ENCODE results near the gene IGFBP7. TPM values are rescaled to one million over a fixed set of nuclear protein-coding genes. Genes with fewer than 3 reads are reported as not detected.

Gene IGFBP7
- polyA plus RNA-seq, 1 experiment = 2,028 TPM

- no peaks in the 10 kb centered on the region for H3K36me3 ChIP-seq (ENCODE audit: control insufficient read depth, insufficient read depth, low read length)
- no peak for TF ChIP-seq CTCF (IDR thresholded peaks at IDR 0.05; ENCODE audit: insufficient read depth, low read depth, low read length)
- DNase-seq (ENCODE audit: low read depth) = no peak
- no peaks in the 10 kb centered on the region for H3K27me3 ChIP-seq (ENCODE audit: control insufficient read depth, insufficient read depth, low read length)
- CTCF ChIA-PET = no interaction called here
- POLR2A ChIA-PET = no interaction called here
- no peak overlapping the region for H3K4me3 ChIP-seq (ENCODE audit: low read depth, low read length)
Measured at GRCh38 chr4:57070461-57070860, 39.7 kb downstream of the IGFBP7 start.

- TF ChIP-seq CTCF (IDR thresholded peaks at IDR 0.05; ENCODE audit: insufficient read depth, low read depth, low read length) = no peak
- Histone ChIP-seq H3K36me3 (ENCODE audit: control insufficient read depth, insufficient read depth, low read length) (no peaks in the 10 kb centered on the region), H3K27me3 (ENCODE audit: control insufficient read depth, insufficient read depth, low read length) (no peaks in the 10 kb centered on the region), H3K4me3 (ENCODE audit: low read depth, low read length) (no peak overlapping the region)
- CTCF ChIA-PET = interaction anchor here (0.6 to 0.7 kb wide), 2 partner anchors 34 to 372 kb away, joined by 3 to 4 read pairs; no protein-coding TSS in a partner anchor
- POLR2A ChIA-PET = no interaction called here
- DNase-seq (ENCODE audit: low read depth) = no peak
Measured at GRCh38 chr4:57068237-57068981, 41.8 kb downstream of the IGFBP7 start.

- ChIA-PET CTCF (interaction anchor here (1.0 to 2.0 kb wide), 2 partner anchors 28 to 50 kb away, joined by 4 to 7 read pairs; no protein-coding TSS in a partner anchor), POLR2A (no interaction called here)
- no peak for TF ChIP-seq CTCF (IDR thresholded peaks at IDR 0.05; ENCODE audit: insufficient read depth, low read depth, low read length)
- H3K27me3 ChIP-seq (ENCODE audit: control insufficient read depth, insufficient read depth, low read length) = no peaks in the 10 kb centered on the region
- no peak overlapping the region for H3K4me3 ChIP-seq (ENCODE audit: low read depth, low read length)
- no peaks in the 10 kb centered on the region for H3K36me3 ChIP-seq (ENCODE audit: control insufficient read depth, insufficient read depth, low read length)
- no peak for DNase-seq (ENCODE audit: low read depth)
Measured at GRCh38 chr4:57065730-57066482, 44.3 kb downstream of the IGFBP7 start.

- DNase-seq (ENCODE audit: low read depth) = peak; percentile 73
- Histone ChIP-seq H3K36me3 (ENCODE audit: control insufficient read depth, insufficient read depth, low read length) (no peaks in the 10 kb centered on the region), H3K27me3 (ENCODE audit: control insufficient read depth, insufficient read depth, low read length) (no peaks in the 10 kb centered on the region), H3K4me3 (ENCODE audit: low read depth, low read length) (no peak overlapping the region)
- TF ChIP-seq CTCF (IDR thresholded peaks at IDR 0.05; ENCODE audit: insufficient read depth, low read depth, low read length) = no peak
- ChIA-PET POLR2A (interaction anchor here (0.6 to 0.7 kb wide), 2 partner anchors 10 to 134 kb away, joined by 4 to 6 read pairs; no protein-coding TSS in a partner anchor), CTCF (interaction anchor here (1.0 to 2.0 kb wide), 4 partner anchors 27 to 100 kb away, joined by 3 to 7 read pairs (median 4); no protein-coding TSS in a partner anchor)
Measured at GRCh38 chr4:57064811-57065711, 45.1 kb downstream of the IGFBP7 start.
